SK-N-SH (cell line): ENCODE data around the gene FHOD3. TPM values are rescaled to one million over a fixed set of nuclear protein-coding genes. Genes with fewer than 3 reads are reported as not detected.

Experiments used
- CTCF ChIA-PET: fragments of 300-600, 350-600 bp; formaldehyde crosslinking; extraction: SDS; loops from one replicate; lab custom pipeline; 2021; lab: Yijun Ruan, JAX
- POLR2A ChIA-PET: fragments of 350-600 bp; sonication (Branson Sonifier 250); formaldehyde crosslinking; extraction: SDS; loops from one replicate; lab custom pipeline; 2020; ENCODE audit warnings: antibody characterized with exemption, inconsistent platforms; lab: Yijun Ruan, JAX
- DNase-seq: peaks from one replicate; pipeline ENCODE4 v3.0.0; 2012
- H2AFZ ChIP-seq: fragments of 200-600 bp; sonication (generic); 2 replicates; pipeline ENCODE4 v1.8.1; 2016; ENCODE audit warnings: antibody characterized with exemption, mild to moderate bottlenecking, low read depth
- H3F3A ChIP-seq: fragments of 200-600 bp; sonication (generic); replicated peaks from 2 replicates; pipeline ENCODE3; 2016; ENCODE audit warnings: antibody characterized with exemption, mild to moderate bottlenecking; ENCODE audit not compliant: insufficient read depth
- H3K27ac ChIP-seq, 2 experiments: fragments of 200-500 bp in 1 of 2; fragments of 200-600 bp in 1 of 2; sonication (Bioruptor generic) in 1 of 2; sonication (generic), shearing (Covaris generic) in 1 of 2; 2 replicates each; pipeline versions ENCODE4 v1.5.1 to v1.6.1; 2014 to 2016; ENCODE audit warnings: low read depth in 2 of 2, inconsistent platforms in 1 of 2, low read length in 1 of 2, mild to moderate bottlenecking in 1 of 2, mixed read lengths in 1 of 2
- H3K27me3 ChIP-seq: fragments of 200-600 bp; sonication (generic), shearing (Covaris generic); 2 replicates; pipeline ENCODE4 v1.6.1; 2016; ENCODE audit warnings: mixed run types; ENCODE audit not compliant: insufficient read depth
- H3K36me3 ChIP-seq, 2 experiments: fragments of 200-500 bp in 1 of 2; fragments of 200-600 bp in 1 of 2; sonication (Bioruptor generic) in 1 of 2; sonication (generic) in 1 of 2; replicated peaks in 1 of 2; 2 replicates each; pipeline versions ENCODE3 to v1.5.1; 2014 to 2016; ENCODE audit warnings: low read length in 1 of 2, mild to moderate bottlenecking in 1 of 2; ENCODE audit not compliant: insufficient read depth in 2 of 2, control insufficient read depth in 1 of 2
- H3K4me1 ChIP-seq, 2 experiments: fragments of 200-500 bp in 1 of 2; fragments of 200-600 bp in 1 of 2; sonication (Bioruptor generic) in 1 of 2; sonication (generic), shearing (Covaris generic) in 1 of 2; 2 replicates each; pipeline versions ENCODE4 v1.5.1 to v1.6.1; 2014 to 2016; ENCODE audit warnings: low read depth in 1 of 2, low read length in 1 of 2, mixed run types in 1 of 2; ENCODE audit not compliant: insufficient read depth in 2 of 2, control insufficient read depth in 1 of 2
- H3K4me2 ChIP-seq: fragments of 200-600 bp; sonication (generic), shearing (Covaris generic); 2 replicates; pipeline ENCODE4 v1.6.1; 2017; ENCODE audit warnings: mixed run types
- H3K4me3 ChIP-seq, 2 experiments: fragments of 200-500 bp in 1 of 2; fragments of 200-600 bp in 1 of 2; sonication (Bioruptor generic) in 1 of 2; sonication (generic), shearing (Covaris generic) in 1 of 2; 2 replicates each; pipeline versions ENCODE4 v1.5.1 to v1.8.1; 2014 to 2016; ENCODE audit warnings: low read depth in 2 of 2, inconsistent platforms in 1 of 2, low read length in 1 of 2, mild to moderate bottlenecking in 1 of 2, mixed read lengths in 1 of 2, moderate library complexity in 1 of 2
- H3K79me2 ChIP-seq: fragments of 200-600 bp; sonication (generic); 2 replicates; pipeline ENCODE4 v1.8.1; 2017; ENCODE audit warnings: mild to moderate bottlenecking; ENCODE audit not compliant: insufficient read depth
- H3K9ac ChIP-seq: fragments of 200-600 bp; sonication (generic); 2 replicates; pipeline ENCODE4 v1.6.1; 2017; ENCODE audit warnings: mixed run types
- H3K9me2 ChIP-seq: fragments of 200-600 bp; sonication (generic); 2 replicates; pipeline ENCODE4 v1.6.1; 2017; ENCODE audit warnings: mixed run types
- H3K9me3 ChIP-seq: fragments of 200-600 bp; sonication (generic); 2 replicates; pipeline ENCODE4 v1.6.1; 2017; ENCODE audit warnings: mixed run types, mild to moderate bottlenecking, moderate library complexity
- H4K20me1 ChIP-seq: fragments of 200-600 bp; sonication (generic); 2 replicates; pipeline ENCODE4 v1.6.1; 2017; ENCODE audit warnings: mild to moderate bottlenecking, mixed run types; ENCODE audit not compliant: insufficient read depth
- ELF1 ChIP-seq: IDR thresholded peaks from 2 replicates; pipeline ENCODE4 v1.4.0; 2012
- FOSL2 ChIP-seq: IDR thresholded peaks from 2 replicates; pipeline ENCODE4 v1.4.0; 2012; ENCODE audit warnings: low read depth, mild to moderate bottlenecking, moderate library complexity, borderline replicate concordance
- IRF3 ChIP-seq: fragments of 150-350 bp; IDR thresholded peaks from 2 replicates; pipeline ENCODE4 v1.6.1; 2016; ENCODE audit warnings: mild to moderate bottlenecking, low read depth, low read length
- MEF2A ChIP-seq: IDR thresholded peaks from 2 replicates; pipeline ENCODE4 v1.4.0; 2012; ENCODE audit warnings: low read depth, borderline replicate concordance
- NFIC ChIP-seq: IDR thresholded peaks from 2 replicates; pipeline ENCODE4 v1.4.0; 2012; ENCODE audit warnings: borderline replicate concordance
- PBX3 ChIP-seq: IDR thresholded peaks from 2 replicates; pipeline ENCODE4; 2012
- POLR2AphosphoS5 ChIP-seq: IDR thresholded peaks from 2 replicates; pipeline ENCODE4 v1.6.1; 2012; ENCODE audit warnings: low read depth, low read length
- REST ChIP-seq: IDR thresholded peaks from 2 replicates; pipeline ENCODE4 v1.6.1; 2012; ENCODE audit warnings: mild to moderate bottlenecking, low read depth, low read length, moderate library complexity
- RFX5 ChIP-seq: IDR thresholded peaks from 2 replicates; pipeline ENCODE4 v1.6.1; 2012; ENCODE audit warnings: mild to moderate bottlenecking, improper control_type of control experiment, low read length
- RXRA ChIP-seq: IDR thresholded peaks from 2 replicates; pipeline ENCODE4 v1.4.0; 2012; ENCODE audit warnings: low read depth, mild to moderate bottlenecking, borderline replicate concordance
- SIN3A ChIP-seq: IDR thresholded peaks from 2 replicates; pipeline ENCODE4 v1.6.1; 2012; ENCODE audit warnings: low read depth, mild to moderate bottlenecking, low read length, moderate library complexity, borderline replicate concordance
- SMC3 ChIP-seq: IDR thresholded peaks from 2 replicates; pipeline ENCODE4 v1.6.1; 2012; ENCODE audit warnings: low read depth, low read length, improper control_type of control experiment
- USF1 ChIP-seq: IDR thresholded peaks from 2 replicates; pipeline ENCODE4 v1.4.0; 2012; ENCODE audit warnings: low read depth, borderline replicate concordance
- YY1 ChIP-seq: IDR thresholded peaks from 2 replicates; pipeline ENCODE4 v1.4.0; 2012; ENCODE audit warnings: low read depth, mild to moderate bottlenecking
- ZBTB33 ChIP-seq: IDR thresholded peaks from 2 replicates; pipeline ENCODE4 v1.4.0; 2012; ENCODE audit warnings: low read depth, borderline replicate concordance
- WGBS: methylation state at CpG from one replicate; pipeline ENCODE4 v1.1.6; 2017; ENCODE audit warnings: low lambda C conversion rate; 5-methylcytosine and 5-hydroxymethylcytosine counted together
- polyA plus RNA-seq, 3 experiments: library from polyadenylated mRNA; depleted of rRNA; stranded (reverse); fragments of >200 nt; gene quantifications; 2 replicates each; pipeline ENCODE4 v1.2.3, GENCODE V29; 2012

FHOD3 gene
- polyA plus RNA-seq, 1 of the 3 experiments (the other 2 are of a cell fraction), result 10.9 TPM

GRCh38 chr18:36264283-36264682, 33.2 kb upstream of the FHOD3 start:
- H3K27ac ChIP-seq, result no peak overlapping the region
- no peaks in the 10 kb centered on the region for H4K20me1 ChIP-seq
- H3K27me3 ChIP-seq, result no peaks in the 10 kb centered on the region
- ChIA-PET POLR2A (no interaction called here), CTCF (interaction anchor here (1.6 kb wide), 1 partner anchor 247 kb away, joined by 3 read pairs; no protein-coding TSS in a partner anchor)
- WGBS, result 77% methylated on average over 8 of the region's 8 CpGs
- H3K9me3 ChIP-seq, result no peaks in the 10 kb centered on the region
- no peaks in the 10 kb centered on the region for H3K36me3 ChIP-seq
- H3K9ac ChIP-seq, result no peak overlapping the region
- DNase-seq, result no peak
- no peaks in the 10 kb centered on the region for H3K79me2 ChIP-seq
- H3K9me2 ChIP-seq, result no peaks in the 10 kb centered on the region
- H3F3A ChIP-seq, result no peaks in the 10 kb centered on the region
- no peaks in the 10 kb centered on the region for H3K4me1 ChIP-seq
- no peak overlapping the region for H2AFZ ChIP-seq
- TF ChIP-seq RFX5 (no peak), REST (no peak), SMC3 (no peak), PBX3 (no peak)
- no peak overlapping the region for H3K4me3 ChIP-seq
- H3K4me2 ChIP-seq, result no peak overlapping the region

- CTCF ChIA-PET, result no interaction called here
- POLR2A ChIA-PET, result no interaction called here
- DNase-seq, result no peak
- no peaks in the 10 kb centered on the region for H3K9me3 ChIP-seq
- no peak overlapping the region for H3K9ac ChIP-seq
- H3K4me3 ChIP-seq, result no peak overlapping the region
- no peaks in the 10 kb centered on the region for H3K4me1 ChIP-seq
- no peaks in the 10 kb centered on the region for H3K36me3 ChIP-seq
- H3K9me2 ChIP-seq, result no peaks in the 10 kb centered on the region
- no peak overlapping the region for H3K27ac ChIP-seq
- no peak overlapping the region for H3K4me2 ChIP-seq
- no peak overlapping the region for H2AFZ ChIP-seq
- H4K20me1 ChIP-seq, result no peaks in the 10 kb centered on the region
- no peaks in the 10 kb centered on the region for H3K79me2 ChIP-seq
- no peaks in the 10 kb centered on the region for H3K27me3 ChIP-seq
- 54% methylated on average over 5 of the region's 5 CpGs for WGBS
- TF ChIP-seq YY1 (no peak), RXRA (no peak), POLR2AphosphoS5 (no peak), SIN3A (no peak), NFIC (no peak), ZBTB33 (no peak), ELF1 (no peak), FOSL2 (no peak), USF1 (no peak), IRF3 (no peak), MEF2A (no peak), PBX3 (no peak), SMC3 (no peak)
- TF ChIP-seq, all 33 proteins: peak for 0
- H3F3A ChIP-seq, result no peaks in the 10 kb centered on the region
Observed at GRCh38 chr18:36265015-36265414, 32.5 kb upstream of the FHOD3 start.
